NCI-H2081 treated with DMSO at 0.1 percent for 48 hours (cell line): ENCODE data around the gene CALCOCO1.
A peak's percentile ranks its signal among the peaks of the same experiment; 100 is the strongest.

ENCODE experiments used
- DNase-seq: peaks from one replicate; lab custom pipeline; 2025; lab: John Stamatoyannopoulos, UW

The CALCOCO1 gene

DNA sequence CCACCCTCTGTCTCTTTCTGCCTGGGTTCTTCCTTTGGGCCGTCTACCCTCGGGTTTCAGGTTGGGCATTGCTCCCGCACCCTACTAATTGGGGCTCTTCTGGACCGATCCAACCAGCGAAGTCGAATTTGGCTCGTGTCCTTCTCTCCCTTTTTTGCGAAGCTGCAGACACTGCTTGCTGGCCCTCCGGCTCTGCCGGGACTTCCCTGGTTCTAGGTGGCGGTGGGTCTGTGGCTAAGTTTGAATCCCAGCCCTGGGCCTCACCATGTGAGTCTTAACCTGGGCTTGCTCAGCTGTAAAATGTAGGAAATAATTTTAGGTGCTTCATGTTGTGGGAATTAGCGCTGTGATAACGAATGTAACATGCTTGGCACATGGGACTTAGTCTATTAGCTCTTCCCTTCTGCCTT, 24.9 kb upstream of the CALCOCO1 start:
- no peak for DNase-seq

DNA sequence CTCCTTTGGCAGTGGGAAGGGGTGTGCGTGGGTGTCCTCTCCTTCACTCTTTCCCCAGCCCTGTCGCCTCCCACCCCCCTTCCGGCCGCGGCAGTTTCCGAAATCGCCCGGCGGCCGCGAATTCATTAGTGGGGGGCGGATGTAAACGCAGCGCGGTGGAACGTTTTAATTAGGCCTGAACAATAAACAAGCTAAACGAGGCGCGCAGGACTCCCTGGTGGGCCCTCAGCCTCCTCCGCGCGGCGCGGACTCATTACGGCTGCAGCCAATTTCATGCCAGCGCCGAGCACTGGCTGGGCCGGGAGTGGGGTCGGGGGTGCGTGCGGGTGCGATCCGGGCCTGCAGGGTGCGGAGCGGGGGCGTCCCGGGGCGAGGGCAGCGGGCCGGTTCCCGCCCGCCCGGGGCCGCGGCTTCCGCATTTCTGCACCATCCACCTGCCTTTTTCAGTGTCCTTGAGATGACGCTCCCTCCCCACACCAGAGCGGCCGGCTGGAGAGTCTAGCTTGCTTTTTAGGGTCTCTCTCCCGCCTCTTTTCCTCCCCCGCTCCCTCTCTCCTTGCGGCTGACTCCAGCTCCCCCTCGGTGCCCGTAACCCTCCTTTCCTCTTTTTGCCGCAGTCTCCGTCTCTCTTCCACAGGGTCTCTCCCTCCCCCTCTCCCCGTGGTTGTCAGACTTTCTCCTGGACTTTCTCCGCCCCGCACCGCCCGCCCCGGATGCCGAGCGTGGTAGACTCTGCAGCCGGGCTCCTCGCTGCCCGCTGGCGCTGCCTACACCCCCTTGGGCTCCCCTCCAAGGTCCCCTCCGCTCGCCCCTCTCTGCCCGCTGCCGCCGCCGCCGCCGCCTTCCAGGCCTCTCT, 24.3 kb upstream of the CALCOCO1 start, which contains the start of gene CISTR:
Gene CISTR, minus strand, starts transcription at position 644 of the 856 bp plus-strand sequence.
- no peak for DNase-seq

DNA sequence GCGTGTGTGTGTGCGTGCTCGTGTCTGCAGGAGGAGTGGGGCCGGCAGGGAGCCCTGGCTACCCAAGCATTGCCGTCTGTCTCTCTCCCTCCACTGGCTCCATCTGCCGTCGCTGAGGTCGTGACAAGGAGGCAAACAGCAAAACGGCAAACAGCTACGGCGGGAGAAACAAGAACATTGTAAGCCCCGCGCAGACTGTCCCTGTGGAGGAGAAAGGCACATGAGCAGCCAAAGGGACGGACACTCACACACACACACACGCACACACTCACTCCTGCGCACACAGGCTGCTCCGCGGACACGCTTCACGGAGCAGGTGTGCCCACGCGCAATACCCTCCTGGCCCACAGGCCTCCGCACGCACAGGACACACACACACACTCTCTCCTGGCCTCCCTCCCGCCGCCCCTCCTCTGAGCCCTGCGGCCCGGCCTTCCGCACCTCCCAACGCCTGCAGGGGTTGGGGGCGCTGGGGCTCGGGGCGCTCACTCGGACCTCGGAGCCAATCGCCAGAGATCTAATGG, 23.6 kb upstream of the CALCOCO1 start:
- no peak for DNase-seq

DNA sequence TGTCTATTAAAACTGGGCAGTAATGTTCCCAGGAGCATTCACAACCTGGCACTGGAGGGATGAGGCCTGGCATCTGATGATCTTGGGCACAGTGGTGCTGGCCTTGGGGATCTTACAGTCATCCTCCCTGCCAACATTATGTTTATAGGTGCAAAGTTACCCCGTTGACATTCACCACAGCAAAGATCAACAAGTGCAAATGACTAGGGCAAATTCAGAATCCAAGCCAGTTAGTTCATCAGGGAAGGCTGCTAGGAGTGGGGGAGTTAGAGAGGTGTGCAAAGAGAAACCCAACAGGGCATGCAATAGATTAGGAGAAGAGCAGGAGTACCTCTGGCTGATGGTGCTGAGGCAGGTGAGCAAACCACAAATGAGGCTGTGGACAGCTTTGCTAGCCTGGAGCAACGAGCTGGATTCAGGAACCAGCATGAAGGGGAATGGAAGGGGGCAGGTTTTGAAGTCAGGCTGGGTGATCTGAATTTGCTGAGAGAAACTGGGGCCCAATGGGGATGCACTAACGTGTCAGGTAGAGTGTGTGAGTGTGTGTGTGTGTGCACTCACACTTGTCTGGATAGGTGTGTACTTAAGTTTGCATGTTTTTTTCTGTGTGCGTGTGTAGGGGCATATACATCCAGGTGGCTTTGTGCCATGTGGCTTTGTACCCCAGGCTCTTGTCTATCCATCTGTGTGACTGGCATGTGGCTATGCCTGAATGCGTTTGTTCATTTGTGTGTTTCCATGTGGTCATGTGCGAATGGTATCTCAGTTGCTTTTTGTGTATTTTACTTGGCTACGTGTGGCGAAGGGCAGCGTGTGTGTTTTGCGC, 22.9 kb upstream of the CALCOCO1 start:
- no peak for DNase-seq

DNA sequence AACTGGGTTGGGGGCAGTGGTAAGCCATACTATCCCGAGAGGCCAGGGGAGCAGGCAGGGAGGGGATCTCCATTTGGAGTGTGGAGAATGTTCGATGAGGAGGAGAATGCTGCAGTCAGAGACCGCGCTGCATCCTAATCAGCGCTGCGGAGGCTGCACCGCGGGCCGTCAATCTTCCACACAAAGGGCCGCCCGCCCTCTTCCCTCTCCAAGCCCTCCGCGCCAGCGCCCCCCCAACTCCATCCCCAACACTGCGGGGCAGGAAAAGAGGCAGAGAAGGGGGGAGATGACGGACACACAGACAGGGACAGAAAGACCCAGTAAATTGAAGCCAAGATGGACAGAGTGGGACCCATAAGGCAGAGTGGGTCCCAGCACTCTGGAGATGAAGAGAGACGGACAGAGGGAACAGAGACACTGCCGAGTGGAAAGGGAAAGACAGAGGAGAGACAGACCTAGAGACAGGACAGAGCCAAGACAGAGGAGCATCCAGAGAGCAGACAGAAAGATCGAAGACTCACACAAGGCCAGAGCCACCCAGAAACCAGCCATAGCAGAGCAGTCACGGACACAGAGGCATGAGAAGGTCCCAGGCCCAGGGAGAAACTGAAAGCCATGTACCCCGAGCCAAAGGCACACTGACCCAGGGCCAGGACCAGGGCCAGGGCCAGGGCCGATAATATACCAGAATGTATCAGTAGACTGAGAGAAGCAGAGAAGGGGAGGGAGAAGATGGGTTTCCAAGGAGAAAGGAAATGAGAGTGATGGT, 21.0 kb upstream of the CALCOCO1 start:
- no peak for DNase-seq

DNA sequence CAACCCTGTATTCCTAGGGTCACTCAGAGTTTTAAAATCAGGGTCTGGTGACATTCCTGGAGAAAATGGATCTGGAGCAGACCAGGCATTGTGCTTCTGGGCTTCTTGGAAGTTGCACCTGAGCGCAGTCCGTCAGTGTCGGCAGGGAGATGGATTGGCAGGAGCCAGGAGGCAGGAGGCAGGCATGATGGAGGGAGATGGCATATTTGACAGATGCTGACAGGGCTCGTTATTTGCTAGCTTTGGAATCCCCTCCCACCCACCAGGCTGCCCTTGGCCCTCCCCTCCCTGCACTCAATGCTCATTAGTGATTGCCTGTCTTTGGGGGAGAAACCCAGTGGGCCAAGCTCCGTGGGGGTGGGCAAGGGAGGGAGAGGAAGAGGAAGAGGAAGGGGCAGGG, 19.8 kb upstream of the CALCOCO1 start:
- no peak for DNase-seq

DNA sequence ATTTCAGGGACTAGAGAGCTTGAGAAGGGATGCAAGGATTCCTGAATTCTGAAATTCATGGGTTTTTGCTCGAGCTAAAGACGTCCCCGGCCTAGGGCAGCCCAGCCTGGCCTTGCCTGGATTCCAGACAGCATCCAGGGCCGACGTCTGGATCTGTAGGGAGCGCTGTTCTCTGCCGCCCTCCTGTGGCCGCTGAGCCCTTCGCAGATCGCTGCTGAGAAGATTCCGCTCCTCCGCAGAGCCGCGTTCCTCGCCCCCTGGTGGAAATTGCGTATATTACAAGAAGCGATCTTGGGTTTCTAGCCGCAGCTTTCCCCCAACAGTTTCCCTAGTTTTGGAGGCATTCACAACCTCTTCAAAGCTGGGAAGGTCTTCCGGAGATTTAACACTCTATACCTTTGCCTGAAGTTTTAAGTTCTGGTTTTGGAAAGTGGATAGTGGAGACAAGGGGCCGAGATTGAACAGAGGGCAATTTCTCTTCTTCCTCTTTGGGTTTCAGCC, 19.4 kb upstream of the CALCOCO1 start:
- DNase-seq: peak; percentile 45

DNA sequence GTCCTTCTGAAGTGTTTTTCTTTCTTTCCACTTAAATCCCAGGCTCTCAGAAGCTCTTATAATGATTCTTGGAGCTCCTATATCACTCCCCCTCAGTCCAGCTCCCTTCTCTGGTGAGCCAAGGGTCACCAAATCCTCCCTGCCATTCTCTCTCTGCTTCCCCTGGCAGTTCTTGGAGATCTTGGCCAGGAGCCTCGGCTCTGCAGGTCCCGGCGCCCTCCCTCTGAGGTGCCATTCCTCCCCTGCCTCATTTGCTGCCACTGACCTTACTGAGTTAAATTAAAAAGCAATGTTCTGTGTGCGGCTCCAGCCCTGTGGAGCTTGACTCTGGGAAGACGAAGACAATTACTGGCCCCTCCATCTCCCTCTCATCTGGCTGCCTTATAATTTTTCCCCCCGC, 17.5 kb upstream of the CALCOCO1 start:
- DNase-seq: no peak

DNA sequence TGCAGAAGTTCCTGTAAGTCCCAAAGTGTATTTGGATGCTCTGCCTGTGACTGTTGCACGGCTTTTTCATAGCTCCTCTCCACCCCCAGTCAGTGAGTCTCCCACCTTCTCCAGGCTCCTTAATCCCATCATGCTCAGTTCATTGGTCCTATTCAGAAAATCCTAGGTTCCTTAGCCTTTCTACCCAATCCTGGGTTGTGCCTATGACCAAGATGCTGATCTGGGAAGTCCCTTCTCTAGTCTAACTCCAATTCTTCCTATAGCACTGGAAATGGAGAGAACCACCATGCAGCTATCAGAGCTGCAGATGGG, 16.8 kb upstream of the CALCOCO1 start:
- no peak for DNase-seq

DNA sequence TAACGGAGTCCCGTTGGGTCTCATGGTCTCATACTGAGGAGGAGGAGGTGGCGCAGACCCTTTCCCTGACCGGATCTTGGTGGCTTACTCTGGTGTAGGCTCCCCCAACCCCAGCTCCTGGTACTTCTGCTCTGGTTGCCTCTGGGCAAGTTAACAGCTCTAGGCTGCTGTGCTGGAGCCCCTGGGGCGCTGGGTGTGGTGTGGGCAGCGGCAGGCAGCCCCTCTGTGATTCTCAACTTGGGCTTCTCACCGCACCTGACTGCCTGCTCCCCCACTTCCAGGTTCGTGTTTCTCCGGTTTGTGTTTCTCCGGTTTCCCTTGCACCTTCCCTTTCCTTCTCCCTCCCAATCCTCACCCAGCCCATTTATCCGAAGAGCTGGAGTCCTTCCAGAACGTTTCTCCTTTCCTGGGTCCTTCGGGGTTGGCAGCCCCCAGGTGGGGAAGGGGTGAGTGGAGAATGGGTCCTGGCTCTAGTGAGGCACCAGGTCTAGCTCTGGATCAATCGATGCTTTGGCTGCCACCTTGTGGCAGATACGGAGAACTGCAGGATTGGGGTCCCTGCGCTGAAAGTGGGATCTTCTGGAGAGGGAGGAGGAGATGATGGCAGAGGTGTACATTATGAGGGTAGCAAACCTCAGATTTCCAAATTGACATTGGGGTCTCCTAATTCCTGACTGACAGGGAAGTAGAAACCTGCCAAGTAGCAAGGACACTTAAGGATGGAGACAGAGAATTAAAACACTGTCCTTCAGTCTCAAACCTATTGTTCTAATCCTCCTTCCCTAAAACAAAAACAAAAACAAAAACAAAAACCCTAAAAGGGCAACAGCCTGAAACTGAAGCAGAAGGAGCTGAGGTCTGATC, 16.2 kb upstream of the CALCOCO1 start:
- DNase-seq: peak; percentile 45

DNA sequence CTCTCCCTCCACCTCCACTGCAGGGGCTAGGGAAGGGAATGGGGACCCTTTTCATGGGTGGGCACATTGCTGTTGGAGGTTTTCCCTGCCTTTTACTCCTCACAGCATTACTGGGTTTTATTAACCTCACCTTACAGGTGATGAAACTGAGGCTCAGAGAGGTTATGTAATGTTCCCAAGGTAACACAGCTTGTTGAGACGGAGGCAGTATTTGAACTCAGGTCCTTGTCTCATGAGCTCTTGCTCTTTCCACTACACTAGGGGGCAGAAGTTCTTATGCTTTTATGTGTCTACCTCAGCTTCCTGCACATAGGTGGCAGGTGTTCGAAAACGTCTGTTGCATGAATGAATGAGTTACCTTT, 12.9 kb upstream of the CALCOCO1 start:
- no peak for DNase-seq

DNA sequence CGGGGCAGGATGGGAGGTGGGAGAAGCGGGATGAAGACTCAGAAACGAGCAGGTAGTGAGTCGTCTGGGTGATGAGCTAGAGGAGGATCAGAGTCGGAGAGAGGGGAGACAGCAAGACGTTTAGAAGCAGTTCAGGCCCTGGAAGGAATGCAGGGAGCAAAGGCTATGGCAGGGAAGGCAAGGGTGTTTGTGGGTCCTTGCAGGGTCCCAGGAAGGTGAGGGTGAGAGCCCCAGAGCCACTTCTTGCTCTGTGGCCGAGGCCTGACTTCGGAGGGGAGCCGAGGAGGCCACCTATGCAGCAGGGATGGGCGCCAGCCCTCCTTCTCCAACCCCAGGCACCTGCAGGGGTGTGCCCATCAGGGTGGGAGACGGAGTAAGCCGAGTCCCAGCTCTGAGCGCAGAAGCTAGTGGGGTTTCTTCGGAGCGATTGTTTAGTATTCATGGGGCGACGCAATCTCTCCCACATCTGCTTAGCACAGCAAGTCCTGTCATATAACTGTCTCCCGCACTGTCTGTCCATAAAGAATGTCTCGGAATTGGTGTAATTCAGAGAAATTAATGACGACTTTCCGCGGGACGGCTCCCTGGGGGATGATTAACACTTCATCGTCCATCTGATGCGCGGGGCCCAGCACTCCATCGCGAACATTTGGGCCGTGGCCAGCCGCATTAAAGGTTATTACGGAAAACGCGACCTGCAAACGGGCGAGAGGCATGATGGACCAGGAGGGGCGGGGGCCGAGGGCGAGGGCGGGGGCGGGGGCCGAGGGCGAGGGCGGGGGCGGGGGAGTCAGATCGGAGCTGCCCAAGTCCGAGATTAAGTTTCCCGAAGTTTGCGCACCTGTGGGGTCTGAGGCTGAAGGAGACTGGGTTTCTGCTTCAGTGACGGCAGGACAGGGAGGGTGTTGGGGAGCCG, 12.2 kb upstream of the CALCOCO1 start:
- peak; percentile 2 for DNase-seq

DNA sequence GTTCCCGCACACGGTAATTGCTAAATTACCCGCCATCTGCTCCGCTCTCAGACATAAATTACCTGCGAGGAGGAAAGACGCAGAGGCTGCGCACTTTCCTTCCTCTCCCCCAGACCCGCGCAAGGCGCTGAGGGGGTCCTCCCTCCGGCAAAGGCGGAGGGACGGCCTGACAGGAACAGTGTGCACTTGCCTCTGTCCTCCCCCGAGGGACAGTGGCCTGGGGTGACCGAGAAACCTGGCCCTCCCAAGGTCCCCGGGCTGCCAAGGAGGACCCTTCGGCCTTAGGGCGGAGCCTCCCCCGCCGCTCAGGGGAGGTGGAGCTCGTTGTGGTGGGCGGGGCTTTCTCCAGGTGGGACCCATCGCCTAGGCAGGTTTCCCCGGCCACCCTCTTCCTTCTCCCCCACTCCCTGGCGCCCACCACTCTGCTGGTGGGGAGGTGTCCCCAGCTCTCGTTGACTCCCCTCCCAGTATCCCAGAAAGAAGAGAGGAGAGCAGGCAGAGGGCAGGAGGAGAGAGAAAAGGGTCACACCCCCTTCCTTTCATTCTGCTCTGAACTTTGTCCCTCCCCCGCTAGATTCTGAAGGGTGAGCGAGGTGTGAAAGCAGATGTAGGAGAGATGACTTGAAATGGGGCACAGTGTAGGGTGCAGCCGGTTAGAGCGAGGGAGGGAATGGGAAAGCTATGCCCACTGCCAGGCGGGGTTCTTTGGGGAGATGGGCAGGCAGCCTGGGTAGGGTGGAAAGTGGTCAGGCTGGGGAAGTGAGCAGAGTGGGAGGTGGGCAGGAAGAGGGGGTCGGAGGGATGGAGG, 11.4 kb upstream of the CALCOCO1 start:
- DNase-seq: no peak

DNA sequence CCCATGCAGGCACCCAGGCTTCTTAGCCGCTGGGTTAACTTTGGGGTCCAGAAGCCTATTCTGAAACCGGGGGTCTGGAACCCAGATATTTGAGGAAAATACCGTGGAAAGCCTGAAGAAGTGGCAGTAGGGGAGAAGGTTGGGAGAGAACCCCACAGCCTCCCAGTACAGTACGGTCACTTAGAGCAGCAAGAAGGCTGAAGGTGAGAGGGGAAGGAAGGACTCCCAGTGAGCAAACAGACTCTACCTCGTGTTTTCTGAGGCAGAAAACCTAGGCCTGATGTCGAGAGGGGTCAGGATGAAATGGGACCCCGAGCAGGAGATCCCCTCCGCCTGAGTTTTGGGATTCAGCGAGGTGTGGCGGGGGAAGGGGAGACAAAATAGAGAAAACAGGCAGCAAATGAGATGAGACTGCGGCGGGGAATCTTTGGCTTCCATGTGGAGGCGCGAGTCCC, 10.7 kb upstream of the CALCOCO1 start:
- DNase-seq: no peak

DNA sequence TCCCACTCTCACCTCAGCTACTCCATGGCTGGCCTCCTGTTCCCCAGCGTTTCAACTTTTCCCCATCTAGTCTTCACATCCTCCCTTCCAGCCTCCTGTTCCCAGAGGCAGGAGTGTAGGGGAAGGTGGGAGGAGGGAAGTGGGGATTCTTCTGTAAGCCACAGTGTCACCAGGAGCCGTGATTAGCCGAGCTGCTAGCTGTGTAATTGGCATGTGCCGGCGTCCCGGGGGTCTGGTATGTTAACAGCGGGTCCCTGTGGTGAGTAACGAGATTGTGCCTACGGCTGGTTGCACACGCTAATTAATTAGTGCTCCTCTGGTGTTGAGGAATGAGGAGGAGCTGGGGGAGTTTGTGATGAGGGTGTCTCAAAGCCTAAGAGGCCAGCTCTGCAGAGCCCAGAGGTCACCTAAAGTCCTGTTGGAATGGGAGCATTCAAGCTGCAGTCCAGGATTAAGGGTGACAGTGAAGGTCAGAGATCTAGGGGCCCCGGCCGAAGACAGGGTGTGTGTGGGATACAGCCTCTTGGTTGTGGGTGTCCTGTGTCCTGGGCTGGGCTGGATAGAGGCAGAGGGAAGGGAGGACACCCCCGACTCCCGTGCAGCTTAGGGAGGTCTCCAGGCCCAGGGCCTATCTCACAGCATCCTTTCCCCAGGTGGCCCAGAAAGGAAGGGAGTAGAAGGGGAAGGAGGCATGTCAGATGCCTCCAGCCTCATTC, 10.0 kb upstream of the CALCOCO1 start:
- no peak for DNase-seq

DNA sequence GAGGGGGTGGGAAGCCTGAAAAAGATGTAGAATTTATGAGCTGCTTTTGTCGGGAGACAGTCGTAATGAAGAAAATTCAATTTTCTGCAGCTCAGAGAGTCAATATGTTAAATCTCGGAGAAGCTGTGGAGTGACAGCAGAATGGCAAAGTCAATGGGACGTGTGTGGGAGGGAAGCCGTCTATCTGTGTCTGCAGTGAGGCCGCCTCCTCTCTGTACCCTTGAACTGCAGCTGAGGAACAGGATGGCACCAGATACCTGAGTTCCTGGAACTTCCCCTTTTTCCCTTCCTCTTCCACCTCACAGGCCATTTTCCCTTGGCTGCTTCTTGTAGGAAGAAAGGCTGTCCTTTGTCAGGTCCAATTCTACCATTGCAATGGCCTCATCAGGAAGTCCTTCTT, 9.3 kb upstream of the CALCOCO1 start:
- DNase-seq: no peak

DNA sequence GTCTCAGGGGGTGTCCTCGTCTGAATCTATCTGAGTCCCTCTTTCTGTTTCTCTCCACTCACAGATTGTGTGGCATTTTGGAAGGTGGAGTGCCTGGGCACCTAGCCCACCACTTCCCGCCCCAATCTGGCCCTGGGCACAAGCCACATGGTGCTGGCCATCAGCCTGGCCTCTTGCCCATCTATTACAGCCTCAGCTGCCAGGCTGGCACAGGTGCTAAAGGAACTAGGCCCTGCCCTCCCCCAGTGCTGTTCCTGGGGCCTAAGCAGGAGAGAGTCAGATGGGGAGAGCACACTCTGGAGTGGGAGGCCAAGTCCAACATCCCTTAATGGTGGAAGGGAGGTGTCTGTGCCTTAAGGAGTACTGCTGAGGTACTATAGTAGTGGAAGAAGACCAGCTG, 8.3 kb upstream of the CALCOCO1 start:
- DNase-seq: no peak

DNA sequence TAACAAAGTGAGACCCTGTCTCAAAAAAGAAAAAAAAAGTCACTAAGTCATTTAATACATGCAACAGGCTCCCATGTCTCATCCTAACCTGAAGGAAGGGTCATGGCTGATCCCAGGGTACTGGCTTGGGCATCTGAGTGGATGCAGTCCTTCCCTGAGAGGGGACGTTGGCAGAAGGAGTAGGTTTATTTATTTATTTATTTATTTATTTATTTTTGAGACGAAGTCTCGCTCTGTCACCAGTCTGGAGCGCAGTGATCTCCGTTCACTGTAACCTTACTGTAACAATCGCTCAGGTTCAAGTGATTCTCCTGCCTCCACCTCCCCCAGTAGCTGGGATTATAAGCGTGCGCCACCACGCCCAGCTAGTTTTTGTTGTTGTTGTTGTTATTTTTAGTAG, 7.2 kb upstream of the CALCOCO1 start:
- DNase-seq: no peak

DNA sequence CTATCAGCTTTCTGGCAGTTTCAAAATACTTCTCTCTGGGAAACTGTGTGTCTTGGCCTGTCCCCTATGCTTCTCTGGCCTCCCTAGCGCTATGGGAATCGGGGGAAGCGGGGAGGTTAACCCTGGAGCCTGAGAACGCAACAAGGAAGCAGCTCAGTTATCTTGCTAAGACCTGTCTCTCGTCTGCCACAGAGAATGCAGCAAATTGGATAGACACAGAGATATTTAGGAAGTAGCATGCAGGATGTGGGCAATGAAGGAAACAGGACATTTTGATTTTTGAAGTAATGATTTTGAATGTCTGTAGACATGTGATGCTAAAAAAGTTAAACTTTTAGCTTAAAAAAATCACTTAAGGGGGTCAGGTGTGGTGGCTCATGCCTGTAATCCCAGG, 6.6 kb upstream of the CALCOCO1 start:
- no peak for DNase-seq
